SK-N-SH (cell line): ENCODE data around the gene CAPNS2. TPM values are rescaled to one million over a fixed set of nuclear protein-coding genes. Genes with fewer than 3 reads are reported as not detected.

Experiments
- CTCF ChIA-PET: fragments of 300-600, 350-600 bp; formaldehyde crosslinking; extraction: SDS; loops from one replicate; lab custom pipeline; 2021; lab: Yijun Ruan, JAX
- POLR2A ChIA-PET: fragments of 350-600 bp; sonication (Branson Sonifier 250); formaldehyde crosslinking; extraction: SDS; loops from one replicate; lab custom pipeline; 2020; ENCODE audit warnings: antibody characterized with exemption, inconsistent platforms; lab: Yijun Ruan, JAX
- DNase-seq: peaks from one replicate; pipeline ENCODE4 v3.0.0; 2012
- H2AFZ ChIP-seq: fragments of 200-600 bp; sonication (generic); 2 replicates; pipeline ENCODE4 v1.8.1; 2016; ENCODE audit warnings: antibody characterized with exemption, mild to moderate bottlenecking, low read depth
- H3F3A ChIP-seq: fragments of 200-600 bp; sonication (generic); replicated peaks from 2 replicates; pipeline ENCODE3; 2016; ENCODE audit warnings: antibody characterized with exemption, mild to moderate bottlenecking; ENCODE audit not compliant: insufficient read depth
- H3K27ac ChIP-seq, 2 experiments: fragments of 200-500 bp in 1 of 2; fragments of 200-600 bp in 1 of 2; sonication (Bioruptor generic) in 1 of 2; sonication (generic), shearing (Covaris generic) in 1 of 2; 2 replicates each; pipeline versions ENCODE4 v1.5.1 to v1.6.1; 2014 to 2016; ENCODE audit warnings: low read depth in 2 of 2, inconsistent platforms in 1 of 2, low read length in 1 of 2, mild to moderate bottlenecking in 1 of 2, mixed read lengths in 1 of 2
- H3K27me3 ChIP-seq: fragments of 200-600 bp; sonication (generic), shearing (Covaris generic); 2 replicates; pipeline ENCODE4 v1.6.1; 2016; ENCODE audit warnings: mixed run types; ENCODE audit not compliant: insufficient read depth
- H3K36me3 ChIP-seq, 2 experiments: fragments of 200-500 bp in 1 of 2; fragments of 200-600 bp in 1 of 2; sonication (Bioruptor generic) in 1 of 2; sonication (generic) in 1 of 2; replicated peaks in 1 of 2; 2 replicates each; pipeline versions ENCODE3 to v1.5.1; 2014 to 2016; ENCODE audit warnings: low read length in 1 of 2, mild to moderate bottlenecking in 1 of 2; ENCODE audit not compliant: insufficient read depth in 2 of 2, control insufficient read depth in 1 of 2
- H3K4me1 ChIP-seq, 2 experiments: fragments of 200-500 bp in 1 of 2; fragments of 200-600 bp in 1 of 2; sonication (Bioruptor generic) in 1 of 2; sonication (generic), shearing (Covaris generic) in 1 of 2; 2 replicates each; pipeline versions ENCODE4 v1.5.1 to v1.6.1; 2014 to 2016; ENCODE audit warnings: low read depth in 1 of 2, low read length in 1 of 2, mixed run types in 1 of 2; ENCODE audit not compliant: insufficient read depth in 2 of 2, control insufficient read depth in 1 of 2
- H3K4me2 ChIP-seq: fragments of 200-600 bp; sonication (generic), shearing (Covaris generic); 2 replicates; pipeline ENCODE4 v1.6.1; 2017; ENCODE audit warnings: mixed run types
- H3K4me3 ChIP-seq, 2 experiments: fragments of 200-500 bp in 1 of 2; fragments of 200-600 bp in 1 of 2; sonication (Bioruptor generic) in 1 of 2; sonication (generic), shearing (Covaris generic) in 1 of 2; 2 replicates each; pipeline versions ENCODE4 v1.5.1 to v1.8.1; 2014 to 2016; ENCODE audit warnings: low read depth in 2 of 2, inconsistent platforms in 1 of 2, low read length in 1 of 2, mild to moderate bottlenecking in 1 of 2, mixed read lengths in 1 of 2, moderate library complexity in 1 of 2
- H3K79me2 ChIP-seq: fragments of 200-600 bp; sonication (generic); 2 replicates; pipeline ENCODE4 v1.8.1; 2017; ENCODE audit warnings: mild to moderate bottlenecking; ENCODE audit not compliant: insufficient read depth
- H3K9ac ChIP-seq: fragments of 200-600 bp; sonication (generic); 2 replicates; pipeline ENCODE4 v1.6.1; 2017; ENCODE audit warnings: mixed run types
- H3K9me2 ChIP-seq: fragments of 200-600 bp; sonication (generic); 2 replicates; pipeline ENCODE4 v1.6.1; 2017; ENCODE audit warnings: mixed run types
- H3K9me3 ChIP-seq: fragments of 200-600 bp; sonication (generic); 2 replicates; pipeline ENCODE4 v1.6.1; 2017; ENCODE audit warnings: mixed run types, mild to moderate bottlenecking, moderate library complexity
- H4K20me1 ChIP-seq: fragments of 200-600 bp; sonication (generic); 2 replicates; pipeline ENCODE4 v1.6.1; 2017; ENCODE audit warnings: mild to moderate bottlenecking, mixed run types; ENCODE audit not compliant: insufficient read depth
- ELF1 ChIP-seq: IDR thresholded peaks from 2 replicates; pipeline ENCODE4 v1.4.0; 2012
- EZH2phosphoT487 ChIP-seq: fragments of 200-600 bp; sonication (generic); IDR thresholded peaks from 2 replicates; pipeline ENCODE4 v1.6.1; 2017; ENCODE audit warnings: low read depth, mixed run types, mild to moderate bottlenecking, antibody characterized with exemption, moderate library complexity, borderline replicate concordance
- FOXM1 ChIP-seq: IDR thresholded peaks from 2 replicates; pipeline ENCODE4 v1.4.0; 2012; ENCODE audit warnings: low read depth, mild to moderate bottlenecking
- JUND ChIP-seq: IDR thresholded peaks from 2 replicates; pipeline ENCODE4 v1.4.0; 2012
- NFIC ChIP-seq: IDR thresholded peaks from 2 replicates; pipeline ENCODE4 v1.4.0; 2012; ENCODE audit warnings: borderline replicate concordance
- POLR2AphosphoS5 ChIP-seq: IDR thresholded peaks from 2 replicates; pipeline ENCODE4 v1.6.1; 2012; ENCODE audit warnings: low read depth, low read length
- RAD21 ChIP-seq: IDR thresholded peaks from 2 replicates; pipeline ENCODE4 v1.6.1; 2012; ENCODE audit warnings: mild to moderate bottlenecking, low read length
- RFX5 ChIP-seq: IDR thresholded peaks from 2 replicates; pipeline ENCODE4 v1.6.1; 2012; ENCODE audit warnings: mild to moderate bottlenecking, improper control_type of control experiment, low read length
- RXRA ChIP-seq: IDR thresholded peaks from 2 replicates; pipeline ENCODE4 v1.4.0; 2012; ENCODE audit warnings: low read depth, mild to moderate bottlenecking, borderline replicate concordance
- SIN3A ChIP-seq: IDR thresholded peaks from 2 replicates; pipeline ENCODE4 v1.6.1; 2012; ENCODE audit warnings: low read depth, mild to moderate bottlenecking, low read length, moderate library complexity, borderline replicate concordance
- SMC3 ChIP-seq: IDR thresholded peaks from 2 replicates; pipeline ENCODE4 v1.6.1; 2012; ENCODE audit warnings: low read depth, low read length, improper control_type of control experiment
- TCF12 ChIP-seq: IDR thresholded peaks from 2 replicates; pipeline ENCODE4 v1.4.0; 2012
- TEAD4 ChIP-seq: IDR thresholded peaks from 2 replicates; pipeline ENCODE4 v1.4.0; 2012; ENCODE audit warnings: mild to moderate bottlenecking, borderline replicate concordance; ENCODE audit not compliant: insufficient read depth
- YY1 ChIP-seq: IDR thresholded peaks from 2 replicates; pipeline ENCODE4 v1.4.0; 2012; ENCODE audit warnings: low read depth, mild to moderate bottlenecking
- WGBS: methylation state at CpG from one replicate; pipeline ENCODE4 v1.1.6; 2017; ENCODE audit warnings: low lambda C conversion rate; 5-methylcytosine and 5-hydroxymethylcytosine counted together
- polyA plus RNA-seq, 3 experiments: library from polyadenylated mRNA; depleted of rRNA; stranded (reverse); fragments of >200 nt; gene quantifications; 2 replicates each; pipeline ENCODE4 v1.2.3, GENCODE V29; 2012
- TF ChIP-seq, protein P1 (sequence below): IDR thresholded peaks from 2 replicates; pipeline ENCODE4 v1.6.1; 2012; ENCODE audit warnings: mild to moderate bottlenecking, low read depth, low read length, moderate library complexity
- TF ChIP-seq, protein P2 (sequence below): fragments of 150-350 bp; IDR thresholded peaks from 2 replicates; pipeline ENCODE4 v1.6.1; 2017; ENCODE audit warnings: antibody characterized with exemption, low read length, low read depth, borderline replicate concordance
- TF ChIP-seq, protein P3 (sequence below): fragments of 150-350 bp; IDR thresholded peaks from 2 replicates; pipeline ENCODE4 v1.6.1; 2016; ENCODE audit warnings: mild to moderate bottlenecking, low read depth, low read length
- TF ChIP-seq, protein P4 (sequence below): IDR thresholded peaks from 2 replicates; pipeline ENCODE4 v1.4.0; 2012; ENCODE audit warnings: low read depth, borderline replicate concordance
- TF ChIP-seq, protein P5 (sequence below): fragments of 200-600 bp; sonication (generic); IDR thresholded peaks from 2 replicates; pipeline ENCODE4 v1.6.1; 2017; ENCODE audit warnings: antibody characterized with exemption, mild to moderate bottlenecking, moderate library complexity

CAPNS2 gene
- polyA plus RNA-seq, 1 of the 3 experiments (the other 2 are of a cell fraction) = 0.13 TPM

DNA sequence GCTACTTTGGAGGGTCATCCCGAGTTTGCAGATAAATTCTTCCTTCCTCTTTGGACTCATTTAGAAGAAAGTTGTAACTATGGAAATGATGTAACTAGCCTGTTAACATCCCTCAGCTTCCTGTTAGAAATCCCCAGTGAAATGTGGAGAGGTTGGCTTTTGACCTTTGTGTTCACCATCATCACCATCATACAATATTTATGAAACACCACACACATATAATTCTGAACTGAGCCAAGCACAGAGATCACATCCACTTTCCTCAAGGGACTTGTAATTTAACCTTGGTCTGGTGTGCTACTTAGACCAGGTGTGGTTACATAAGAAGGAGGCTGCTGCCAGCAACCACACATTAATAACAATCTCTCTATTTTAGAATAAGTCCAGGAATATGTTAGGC, 2.5 kb downstream of the CAPNS2 start:
- no peak for DNase-seq
- Histone ChIP-seq H3K9me3 (no peaks in the 10 kb centered on the region), H4K20me1 (no peaks in the 10 kb centered on the region), H3F3A (peaks cover 8% of the 10 kb centered on the region), H3K9me2 (no peaks in the 10 kb centered on the region; the same call in 1 of the 2 replicates), H3K4me2 (no peak overlapping the region), H3K27me3 (no peaks in the 10 kb centered on the region), H3K4me1 (peaks cover 0 to 4% of the 10 kb centered on the region in 2 experiments; a peak in 2 of 4 replicates), H3K79me2 (no peaks in the 10 kb centered on the region), H3K9ac (no peak overlapping the region), H3K27ac (no peak overlapping the region; a peak in 1 of 4 replicates), H3K36me3 (peaks cover 36 to 49% of the 10 kb centered on the region in 2 experiments), H2AFZ (no peak overlapping the region), H3K4me3 (no peak overlapping the region)
- TF ChIP-seq SIN3A = no peak
- TF ChIP-seq SMC3 = no peak
- TF ChIP-seq RAD21 = no peak
- TF ChIP-seq TEAD4 = no peak
- no peak for TF ChIP-seq POLR2AphosphoS5
- TF ChIP-seq TCF12 = no peak
- CTCF ChIA-PET = no interaction called here
- POLR2A ChIA-PET = no interaction called here
- 90% methylated on average over 1 of the region's 1 CpG for WGBS

DNA sequence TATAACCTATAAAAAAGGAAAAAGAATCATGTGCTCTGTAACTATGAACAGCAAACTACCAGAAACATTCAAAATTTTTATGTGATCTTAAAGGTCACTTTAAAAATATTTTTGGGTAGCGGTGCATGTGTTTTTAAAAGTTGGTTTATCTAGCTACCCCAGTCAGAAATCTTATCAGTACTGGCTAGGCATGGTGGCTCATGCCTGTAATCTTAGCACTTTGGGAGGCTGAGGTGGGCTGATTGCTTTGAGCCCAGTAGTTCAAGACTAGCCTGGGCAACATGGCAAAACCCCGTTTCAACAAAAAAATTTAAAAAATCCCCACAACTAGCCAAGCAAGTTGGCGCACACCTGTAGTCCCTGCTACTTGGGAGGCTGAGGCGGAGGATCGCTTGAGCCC, 3.7 kb downstream of the CAPNS2 start:
- Histone ChIP-seq H4K20me1 (no peaks in the 10 kb centered on the region), H3K79me2 (no peaks in the 10 kb centered on the region), H3K4me2 (no peak overlapping the region), H3F3A (peaks cover 8% of the 10 kb centered on the region), H2AFZ (no peak overlapping the region), H3K27ac (no peak overlapping the region), H3K9me2 (no peaks in the 10 kb centered on the region), H3K4me1 (peaks cover 0 to 4% of the 10 kb centered on the region in 2 experiments; a peak in 2 of 4 replicates), H3K9ac (no peak overlapping the region), H3K4me3 (no peak overlapping the region), H3K36me3 (peaks cover 43 to 50% of the 10 kb centered on the region in 2 experiments), H3K27me3 (no peaks in the 10 kb centered on the region), H3K9me3 (no peaks in the 10 kb centered on the region)
- no peak for DNase-seq
- 86% methylated on average over 5 of the region's 5 CpGs for WGBS
- CTCF ChIA-PET = no interaction called here
- POLR2A ChIA-PET = no interaction called here
- TF ChIP-seq NFIC = no peak
- TF ChIP-seq EZH2phosphoT487 = no peak
- TF ChIP-seq JUND = no peak
- no peak for TF ChIP-seq POLR2AphosphoS5
- TF ChIP-seq, protein P1, sequence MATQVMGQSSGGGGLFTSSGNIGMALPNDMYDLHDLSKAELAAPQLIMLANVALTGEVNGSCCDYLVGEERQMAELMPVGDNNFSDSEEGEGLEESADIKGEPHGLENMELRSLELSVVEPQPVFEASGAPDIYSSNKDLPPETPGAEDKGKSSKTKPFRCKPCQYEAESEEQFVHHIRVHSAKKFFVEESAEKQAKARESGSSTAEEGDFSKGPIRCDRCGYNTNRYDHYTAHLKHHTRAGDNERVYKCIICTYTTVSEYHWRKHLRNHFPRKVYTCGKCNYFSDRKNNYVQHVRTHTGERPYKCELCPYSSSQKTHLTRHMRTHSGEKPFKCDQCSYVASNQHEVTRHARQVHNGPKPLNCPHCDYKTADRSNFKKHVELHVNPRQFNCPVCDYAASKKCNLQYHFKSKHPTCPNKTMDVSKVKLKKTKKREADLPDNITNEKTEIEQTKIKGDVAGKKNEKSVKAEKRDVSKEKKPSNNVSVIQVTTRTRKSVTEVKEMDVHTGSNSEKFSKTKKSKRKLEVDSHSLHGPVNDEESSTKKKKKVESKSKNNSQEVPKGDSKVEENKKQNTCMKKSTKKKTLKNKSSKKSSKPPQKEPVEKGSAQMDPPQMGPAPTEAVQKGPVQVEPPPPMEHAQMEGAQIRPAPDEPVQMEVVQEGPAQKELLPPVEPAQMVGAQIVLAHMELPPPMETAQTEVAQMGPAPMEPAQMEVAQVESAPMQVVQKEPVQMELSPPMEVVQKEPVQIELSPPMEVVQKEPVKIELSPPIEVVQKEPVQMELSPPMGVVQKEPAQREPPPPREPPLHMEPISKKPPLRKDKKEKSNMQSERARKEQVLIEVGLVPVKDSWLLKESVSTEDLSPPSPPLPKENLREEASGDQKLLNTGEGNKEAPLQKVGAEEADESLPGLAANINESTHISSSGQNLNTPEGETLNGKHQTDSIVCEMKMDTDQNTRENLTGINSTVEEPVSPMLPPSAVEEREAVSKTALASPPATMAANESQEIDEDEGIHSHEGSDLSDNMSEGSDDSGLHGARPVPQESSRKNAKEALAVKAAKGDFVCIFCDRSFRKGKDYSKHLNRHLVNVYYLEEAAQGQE = no peak
- no peak for TF ChIP-seq RFX5
- TF ChIP-seq, protein P2, sequence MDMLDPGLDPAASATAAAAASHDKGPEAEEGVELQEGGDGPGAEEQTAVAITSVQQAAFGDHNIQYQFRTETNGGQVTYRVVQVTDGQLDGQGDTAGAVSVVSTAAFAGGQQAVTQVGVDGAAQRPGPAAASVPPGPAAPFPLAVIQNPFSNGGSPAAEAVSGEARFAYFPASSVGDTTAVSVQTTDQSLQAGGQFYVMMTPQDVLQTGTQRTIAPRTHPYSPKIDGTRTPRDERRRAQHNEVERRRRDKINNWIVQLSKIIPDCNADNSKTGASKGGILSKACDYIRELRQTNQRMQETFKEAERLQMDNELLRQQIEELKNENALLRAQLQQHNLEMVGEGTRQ = no peak
- no peak for TF ChIP-seq YY1
- TF ChIP-seq SMC3 = no peak
- TF ChIP-seq RXRA = no peak
- TF ChIP-seq, protein P3, sequence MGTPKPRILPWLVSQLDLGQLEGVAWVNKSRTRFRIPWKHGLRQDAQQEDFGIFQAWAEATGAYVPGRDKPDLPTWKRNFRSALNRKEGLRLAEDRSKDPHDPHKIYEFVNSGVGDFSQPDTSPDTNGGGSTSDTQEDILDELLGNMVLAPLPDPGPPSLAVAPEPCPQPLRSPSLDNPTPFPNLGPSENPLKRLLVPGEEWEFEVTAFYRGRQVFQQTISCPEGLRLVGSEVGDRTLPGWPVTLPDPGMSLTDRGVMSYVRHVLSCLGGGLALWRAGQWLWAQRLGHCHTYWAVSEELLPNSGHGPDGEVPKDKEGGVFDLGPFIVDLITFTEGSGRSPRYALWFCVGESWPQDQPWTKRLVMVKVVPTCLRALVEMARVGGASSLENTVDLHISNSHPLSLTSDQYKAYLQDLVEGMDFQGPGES = no peak
- no peak for TF ChIP-seq SIN3A
- TF ChIP-seq, protein P4, sequence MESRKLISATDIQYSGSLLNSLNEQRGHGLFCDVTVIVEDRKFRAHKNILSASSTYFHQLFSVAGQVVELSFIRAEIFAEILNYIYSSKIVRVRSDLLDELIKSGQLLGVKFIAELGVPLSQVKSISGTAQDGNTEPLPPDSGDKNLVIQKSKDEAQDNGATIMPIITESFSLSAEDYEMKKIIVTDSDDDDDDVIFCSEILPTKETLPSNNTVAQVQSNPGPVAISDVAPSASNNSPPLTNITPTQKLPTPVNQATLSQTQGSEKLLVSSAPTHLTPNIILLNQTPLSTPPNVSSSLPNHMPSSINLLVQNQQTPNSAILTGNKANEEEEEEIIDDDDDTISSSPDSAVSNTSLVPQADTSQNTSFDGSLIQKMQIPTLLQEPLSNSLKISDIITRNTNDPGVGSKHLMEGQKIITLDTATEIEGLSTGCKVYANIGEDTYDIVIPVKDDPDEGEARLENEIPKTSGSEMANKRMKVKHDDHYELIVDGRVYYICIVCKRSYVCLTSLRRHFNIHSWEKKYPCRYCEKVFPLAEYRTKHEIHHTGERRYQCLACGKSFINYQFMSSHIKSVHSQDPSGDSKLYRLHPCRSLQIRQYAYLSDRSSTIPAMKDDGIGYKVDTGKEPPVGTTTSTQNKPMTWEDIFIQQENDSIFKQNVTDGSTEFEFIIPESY = no peak
- no peak for TF ChIP-seq FOXM1
- TF ChIP-seq, protein P5, sequence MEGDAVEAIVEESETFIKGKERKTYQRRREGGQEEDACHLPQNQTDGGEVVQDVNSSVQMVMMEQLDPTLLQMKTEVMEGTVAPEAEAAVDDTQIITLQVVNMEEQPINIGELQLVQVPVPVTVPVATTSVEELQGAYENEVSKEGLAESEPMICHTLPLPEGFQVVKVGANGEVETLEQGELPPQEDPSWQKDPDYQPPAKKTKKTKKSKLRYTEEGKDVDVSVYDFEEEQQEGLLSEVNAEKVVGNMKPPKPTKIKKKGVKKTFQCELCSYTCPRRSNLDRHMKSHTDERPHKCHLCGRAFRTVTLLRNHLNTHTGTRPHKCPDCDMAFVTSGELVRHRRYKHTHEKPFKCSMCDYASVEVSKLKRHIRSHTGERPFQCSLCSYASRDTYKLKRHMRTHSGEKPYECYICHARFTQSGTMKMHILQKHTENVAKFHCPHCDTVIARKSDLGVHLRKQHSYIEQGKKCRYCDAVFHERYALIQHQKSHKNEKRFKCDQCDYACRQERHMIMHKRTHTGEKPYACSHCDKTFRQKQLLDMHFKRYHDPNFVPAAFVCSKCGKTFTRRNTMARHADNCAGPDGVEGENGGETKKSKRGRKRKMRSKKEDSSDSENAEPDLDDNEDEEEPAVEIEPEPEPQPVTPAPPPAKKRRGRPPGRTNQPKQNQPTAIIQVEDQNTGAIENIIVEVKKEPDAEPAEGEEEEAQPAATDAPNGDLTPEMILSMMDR = no peak
- TF ChIP-seq ELF1 = no peak
